H9 (cell line): ENCODE data around the gene APOL6. TPM values are rescaled to one million over a fixed set of nuclear protein-coding genes. Genes with fewer than 3 reads are reported as not detected.

Source experiments
- DNase-seq: peaks from one replicate; pipeline ENCODE4 v3.0.0-alpha.2; 2017
- H2AFZ ChIP-seq: one replicate; pipeline ENCODE4 v1.6.1; 2013; ENCODE audit warnings: mild to moderate bottlenecking, low read length, control low read depth, moderate library complexity
- H2AK5ac ChIP-seq: 2 replicates; pipeline ENCODE4 v1.6.1; 2013; ENCODE audit warnings: low read length, control low read depth, mixed read lengths; ENCODE audit not compliant: insufficient read length
- H2BK120ac ChIP-seq: one replicate; pipeline ENCODE4 v1.6.1; 2013; ENCODE audit warnings: low read depth, mild to moderate bottlenecking, low read length, control low read depth, inconsistent platforms; ENCODE audit not compliant: poor library complexity, severe bottlenecking
- H2BK12ac ChIP-seq: 2 replicates; pipeline ENCODE4 v1.6.1; 2013; ENCODE audit warnings: low read length, control low read depth, mixed read lengths, low read depth; ENCODE audit not compliant: insufficient read length
- H2BK15ac ChIP-seq: 2 replicates; pipeline ENCODE4 v1.6.1; 2013; ENCODE audit warnings: low read depth, low read length, control low read depth
- H2BK20ac ChIP-seq: one replicate; pipeline ENCODE4 v1.6.1; 2013; ENCODE audit warnings: low read depth, mild to moderate bottlenecking, low read length, control low read depth, inconsistent platforms; ENCODE audit not compliant: poor library complexity, severe bottlenecking
- H2BK5ac ChIP-seq: 2 replicates; pipeline ENCODE4 v1.6.1; 2013; ENCODE audit warnings: low read length, control low read depth, mixed read lengths; ENCODE audit not compliant: insufficient read length
- H3K14ac ChIP-seq: 2 replicates; pipeline ENCODE4 v1.6.1; 2013; ENCODE audit warnings: low read length, control low read depth; ENCODE audit not compliant: insufficient read depth
- H3K18ac ChIP-seq: 2 replicates; pipeline ENCODE4 v1.6.1; 2013; ENCODE audit warnings: low read depth, mild to moderate bottlenecking, mixed read lengths, low read length, control low read depth; ENCODE audit not compliant: insufficient read length
- H3K23ac ChIP-seq: 2 replicates; pipeline ENCODE4 v1.6.1; 2013; ENCODE audit warnings: low read length, control low read depth, mixed read lengths, low read depth; ENCODE audit not compliant: insufficient read length
- H3K23me2 ChIP-seq: 2 replicates; pipeline ENCODE4 v1.6.1; 2013; ENCODE audit warnings: low read depth, mild to moderate bottlenecking, mixed read lengths, low read length, control low read depth; ENCODE audit not compliant: insufficient read length, poor library complexity, severe bottlenecking
- H3K27ac ChIP-seq: 2 replicates; pipeline ENCODE4 v1.5.1; 2013; ENCODE audit warnings: low read length, control low read depth, mixed read lengths, low read depth; ENCODE audit not compliant: insufficient read length
- H3K27me3 ChIP-seq: 2 replicates; pipeline ENCODE4 v1.6.1; 2013; ENCODE audit warnings: low read length, control low read depth, inconsistent platforms; ENCODE audit not compliant: insufficient read depth
- H3K4ac ChIP-seq: 2 replicates; pipeline ENCODE4 v1.6.1; 2013; ENCODE audit warnings: low read depth, mild to moderate bottlenecking, control low read depth, inconsistent platforms, low read length, moderate library complexity
- H3K4me1 ChIP-seq: 2 replicates; pipeline ENCODE4 v1.6.1; 2013; ENCODE audit warnings: low read length, control low read depth, inconsistent platforms; ENCODE audit not compliant: insufficient read depth
- H3K4me2 ChIP-seq: 2 replicates; pipeline ENCODE4 v1.6.1; 2013; ENCODE audit warnings: low read length, control low read depth, mixed read lengths; ENCODE audit not compliant: insufficient read length, insufficient read depth
- H3K56ac ChIP-seq: 2 replicates; pipeline ENCODE4 v1.6.1; 2013; ENCODE audit warnings: low read depth, mild to moderate bottlenecking, mixed read lengths, low read length, control low read depth; ENCODE audit not compliant: insufficient read length
- H3K79me1 ChIP-seq: 2 replicates; pipeline ENCODE4 v1.6.1; 2013; ENCODE audit warnings: low read depth, mild to moderate bottlenecking, moderate library complexity, low read length, control low read depth, inconsistent platforms; ENCODE audit not compliant: insufficient read depth, poor library complexity, severe bottlenecking
- H3K79me2 ChIP-seq: 2 replicates; pipeline ENCODE4 v1.6.1; 2013; ENCODE audit warnings: low read length, control low read depth, inconsistent platforms; ENCODE audit not compliant: insufficient read depth
- H3K9ac ChIP-seq: 2 replicates; pipeline ENCODE4 v1.6.1; 2013; ENCODE audit warnings: low read length, control low read depth, mixed read lengths; ENCODE audit not compliant: insufficient read length; ENCODE audit errors: extremely low read depth
- H3K9me3 ChIP-seq: one replicate; pipeline ENCODE4 v1.6.1; 2013; ENCODE audit warnings: low read depth, low read length, inconsistent platforms; ENCODE audit not compliant: control insufficient read depth
- H3T11ph ChIP-seq: one replicate; pipeline ENCODE4 v1.6.1; 2013; ENCODE audit warnings: mild to moderate bottlenecking, low read length, control low read depth, inconsistent platforms
- H4K20me1 ChIP-seq: one replicate; pipeline ENCODE4 v1.6.1; 2013; ENCODE audit not compliant: control insufficient read depth, insufficient read length, insufficient read depth
- H4K5ac ChIP-seq: 2 replicates; pipeline ENCODE4 v1.6.1; 2013; ENCODE audit warnings: low read depth, mild to moderate bottlenecking, mixed read lengths, low read length, control low read depth; ENCODE audit not compliant: insufficient read length
- H4K8ac ChIP-seq: replicated peaks from 2 replicates; pipeline ENCODE4 v1.6.1; 2013; ENCODE audit warnings: low read length, control low read depth, mixed read lengths, low read depth; ENCODE audit not compliant: insufficient read length
- H4K91ac ChIP-seq: 2 replicates; pipeline ENCODE4 v1.6.1; 2013; ENCODE audit warnings: low read depth, mild to moderate bottlenecking, moderate library complexity, mixed read lengths, low read length, control low read depth; ENCODE audit not compliant: insufficient read length
- H3K27ac Mint-ChIP-seq, 3 experiments: 2 replicates in 2 of 3; 3 replicates in 1 of 3; pipeline ENCODE4 v1.8.0; 2020 to 2021; ENCODE audit warnings: mixed read lengths in 3 of 3, mild to moderate bottlenecking in 1 of 3, moderate library complexity in 1 of 3
- H3K27me3 Mint-ChIP-seq: 2 replicates; pipeline ENCODE4 v1.8.0; 2021; ENCODE audit warnings: low read depth, mild to moderate bottlenecking, moderate library complexity, mixed read lengths
- H3K36me3 Mint-ChIP-seq, 3 experiments: 2 replicates in 2 of 3; 3 replicates in 1 of 3; pipeline ENCODE4 v1.8.0; 2020 to 2021; ENCODE audit warnings: low read depth in 3 of 3, mixed read lengths in 3 of 3; ENCODE audit not compliant: insufficient read depth in 1 of 3
- H3K4me1 Mint-ChIP-seq, 2 experiments: 2 replicates each; pipeline ENCODE4 v1.8.0; 2020; ENCODE audit warnings: mixed read lengths in 2 of 2
- H3K4me3 Mint-ChIP-seq, 2 experiments: 2 replicates in 1 of 2; 3 replicates in 1 of 2; pipeline ENCODE4 v1.8.0; 2020 to 2021; ENCODE audit warnings: mild to moderate bottlenecking in 2 of 2, mixed read lengths in 2 of 2, moderate library complexity in 1 of 2
- H3K9me3 Mint-ChIP-seq, 2 experiments: 2 replicates in 1 of 2; 3 replicates in 1 of 2; pipeline ENCODE4 v1.8.0; 2020; ENCODE audit warnings: mild to moderate bottlenecking in 2 of 2, mixed read lengths in 2 of 2, moderate library complexity in 1 of 2
- CTCF ChIP-seq: fragments of 200-600 bp; sonication (generic); conservative IDR thresholded peaks from 3 replicates; pipeline ENCODE4 v1.8.0; 2021; ENCODE audit warnings: antibody characterized with exemption, mild to moderate bottlenecking
- WGBS: extraction: QIAGEN DNeasy Blood & Tissue Kit; methylation state at CpG from one replicate; pipeline ENCODE4 v1.1.7; 2013; ENCODE audit warnings: missing lambda C conversion rate, low lambda C conversion rate, mixed read lengths; ENCODE audit not compliant: insufficient read length; ENCODE audit errors: extremely low coverage; 5-methylcytosine and 5-hydroxymethylcytosine counted together
- total RNA-seq: library from RNA; stranded (reverse); gene quantifications from 2 replicates; pipeline ENCODE4 v1.2.1, GENCODE V29; 2021

Gene APOL6
- total RNA-seq, 1 experiment from 2014 or later, result 0.07 TPM

- Mint-ChIP-seq H3K9me3 (no peaks in the 10 kb centered on the region), H3K4me1 (peaks cover 2 to 4% of the 10 kb centered on the region in 2 experiments; a peak in 2 of 4 replicates), H3K4me3 (no peak overlapping the region), H3K27me3 (peaks cover 15% of the 10 kb centered on the region), H3K36me3 (no peaks in the 10 kb centered on the region), H3K27ac (no peak overlapping the region)
- no peak overlapping the region for H3K18ac ChIP-seq
- H2AK5ac ChIP-seq, result no peak overlapping the region
- no peaks in the 10 kb centered on the region for H4K20me1 ChIP-seq
- no peaks in the 10 kb centered on the region for H3K27me3 ChIP-seq
- WGBS, result no CpG with 5 or more reads among the region's 11 CpGs
- H3K23ac ChIP-seq, result no peak overlapping the region
- no peak overlapping the region for H4K91ac ChIP-seq
- H2BK12ac ChIP-seq, result no peak overlapping the region
- H3K4ac ChIP-seq, result no peak overlapping the region
- H4K5ac ChIP-seq, result no peak overlapping the region
- H2BK20ac ChIP-seq, result no peak overlapping the region
- H3K79me1 ChIP-seq, result no peaks in the 10 kb centered on the region
- H2AFZ ChIP-seq, result no peak overlapping the region
- H3T11ph ChIP-seq, result no peak overlapping the region
- H3K9ac ChIP-seq, result no peak overlapping the region
- H3K79me2 ChIP-seq, result no peaks in the 10 kb centered on the region
- no peak overlapping the region for H2BK5ac ChIP-seq
- H2BK120ac ChIP-seq, result no peak overlapping the region
- no peak overlapping the region for H3K27ac ChIP-seq
- H3K14ac ChIP-seq, result no peak overlapping the region
- H3K23me2 ChIP-seq, result no peaks in the 10 kb centered on the region
- DNase-seq, result no peak
- no peak overlapping the region for H2BK15ac ChIP-seq
- no peak for TF ChIP-seq CTCF
- H3K4me1 ChIP-seq, result no peaks in the 10 kb centered on the region
- no peak overlapping the region for H3K4me2 ChIP-seq
- H4K8ac ChIP-seq, result no peak overlapping the region
- H3K9me3 ChIP-seq, result no peaks in the 10 kb centered on the region
- no peak overlapping the region for H3K56ac ChIP-seq
Measured at GRCh38 chr22:35608088-35608487, 40.2 kb upstream of the APOL6 start.
